Astrocyte of the spinal cord (primary cell): ENCODE measurements around the gene CDC42SE2.
"Not testable (repeated sequence)": the region's sequence is repeated elsewhere in the genome, so short reads cannot be mapped to it uniquely, and the experiment has no call there.

Experiments
- DNase-seq: peaks from one replicate; pipeline ENCODE4 v3.0.0; 2011; ENCODE audit warnings: low read depth, low spot score
- H3K4me3 ChIP-seq: 2 replicates; pipeline ENCODE4 v1.5.1; 2011; ENCODE audit warnings: low read depth, mild to moderate bottlenecking, low read length, moderate library complexity
- in situ Hi-C: cut with HindIII; loops from 2 replicates; pipeline ENCODE4 v1.10.0; 2017; ENCODE audit warnings: low sequenced_read_pairs
- TF ChIP-seq, protein P1 (sequence below): IDR thresholded peaks from 2 replicates; pipeline ENCODE4 v1.5.1; 2012; ENCODE audit warnings: low read depth, mild to moderate bottlenecking, low read length, inconsistent platforms

CDC42SE2 gene

DNA sequence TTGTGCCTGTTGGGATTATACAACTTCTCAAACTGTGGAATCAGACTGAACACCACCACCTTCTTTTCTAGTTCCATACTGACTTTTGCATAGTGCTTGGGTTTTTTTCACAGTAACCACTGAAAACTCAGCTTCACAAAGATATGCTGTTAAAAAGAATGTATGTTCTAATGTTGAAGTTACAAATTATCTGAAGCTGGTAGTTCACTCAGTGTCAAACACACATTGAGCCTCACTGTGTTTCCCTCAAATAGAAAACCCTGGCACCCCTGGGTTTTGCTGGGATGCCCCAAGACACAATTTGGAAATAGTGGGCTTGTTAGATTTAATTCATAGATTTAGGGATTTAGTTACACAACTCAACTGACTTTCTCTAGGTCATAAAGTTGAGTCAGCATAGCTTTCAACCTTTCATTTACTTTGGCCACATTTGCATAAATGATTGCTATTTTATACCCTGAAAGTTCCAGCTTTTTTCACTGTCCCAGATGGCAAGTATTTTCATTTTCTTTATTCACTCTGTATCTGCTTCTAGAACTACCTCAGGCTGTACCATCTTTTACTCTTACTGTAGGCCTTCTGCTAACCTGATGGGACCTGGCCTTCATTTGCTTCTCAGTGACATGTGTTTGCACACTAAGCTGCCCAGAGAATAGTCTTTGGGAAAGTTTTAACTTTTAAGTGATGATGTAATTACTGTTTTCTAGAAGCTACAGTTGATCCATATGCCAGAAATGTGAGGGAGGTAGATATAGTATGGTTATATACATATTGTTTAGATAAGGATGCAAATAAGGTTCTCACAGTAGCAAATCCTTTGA lies 115.1 kb downstream of the CDC42SE2 start:
- in situ Hi-C loops, result no loop called here
- no peak overlapping the region for H3K4me3 ChIP-seq
- DNase-seq, result peak; percentile 31
- TF ChIP-seq, protein P1, sequence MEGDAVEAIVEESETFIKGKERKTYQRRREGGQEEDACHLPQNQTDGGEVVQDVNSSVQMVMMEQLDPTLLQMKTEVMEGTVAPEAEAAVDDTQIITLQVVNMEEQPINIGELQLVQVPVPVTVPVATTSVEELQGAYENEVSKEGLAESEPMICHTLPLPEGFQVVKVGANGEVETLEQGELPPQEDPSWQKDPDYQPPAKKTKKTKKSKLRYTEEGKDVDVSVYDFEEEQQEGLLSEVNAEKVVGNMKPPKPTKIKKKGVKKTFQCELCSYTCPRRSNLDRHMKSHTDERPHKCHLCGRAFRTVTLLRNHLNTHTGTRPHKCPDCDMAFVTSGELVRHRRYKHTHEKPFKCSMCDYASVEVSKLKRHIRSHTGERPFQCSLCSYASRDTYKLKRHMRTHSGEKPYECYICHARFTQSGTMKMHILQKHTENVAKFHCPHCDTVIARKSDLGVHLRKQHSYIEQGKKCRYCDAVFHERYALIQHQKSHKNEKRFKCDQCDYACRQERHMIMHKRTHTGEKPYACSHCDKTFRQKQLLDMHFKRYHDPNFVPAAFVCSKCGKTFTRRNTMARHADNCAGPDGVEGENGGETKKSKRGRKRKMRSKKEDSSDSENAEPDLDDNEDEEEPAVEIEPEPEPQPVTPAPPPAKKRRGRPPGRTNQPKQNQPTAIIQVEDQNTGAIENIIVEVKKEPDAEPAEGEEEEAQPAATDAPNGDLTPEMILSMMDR, result no peak

DNA sequence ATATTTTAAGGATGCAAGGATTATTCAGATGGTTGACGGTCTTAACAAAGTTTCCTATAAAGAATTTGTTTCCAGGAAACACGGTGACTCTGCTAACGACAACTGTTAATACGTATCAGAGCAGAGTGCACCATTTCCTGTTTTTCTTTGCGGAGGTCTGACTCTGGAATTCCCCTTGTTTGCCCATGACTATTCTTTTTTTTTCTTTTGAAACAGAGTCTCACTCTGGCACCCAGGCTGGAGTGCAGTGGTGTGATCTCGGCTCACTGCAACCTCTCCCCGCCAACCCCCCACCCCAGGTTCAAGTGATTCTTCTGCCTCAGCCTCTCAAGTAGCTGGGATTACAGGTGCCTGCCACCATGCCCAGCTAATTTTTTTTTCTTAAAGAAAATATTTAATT lies 115.9 kb downstream of the CDC42SE2 start:
- TF ChIP-seq, protein P1, result no peak
- H3K4me3 ChIP-seq, result no peak overlapping the region

DNA sequence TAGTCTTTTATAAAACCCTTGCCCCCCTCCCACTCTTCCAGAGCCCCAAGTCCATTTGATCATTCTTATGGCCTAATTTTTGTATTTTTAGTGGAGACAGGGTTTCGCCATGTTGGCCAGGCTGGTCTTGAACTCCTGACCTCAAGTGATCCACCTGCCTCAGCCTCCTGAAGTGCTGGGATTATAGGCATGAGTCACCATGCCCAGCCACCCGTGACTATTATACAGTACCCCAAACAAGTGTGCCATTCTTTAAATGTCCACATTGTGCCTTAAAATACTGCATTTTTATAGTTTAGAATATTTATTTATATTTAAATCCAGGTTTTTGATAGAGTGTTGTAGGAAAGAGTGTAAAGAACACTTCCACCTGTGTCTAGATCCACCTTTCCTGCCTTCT lies 116.4 kb downstream of the CDC42SE2 start:
- H3K4me3 ChIP-seq, DNase-seq, in situ Hi-C loops: not testable (repeated sequence)

More for the DNA sequence above, 115.9 kb downstream of the CDC42SE2 start:
- peak; percentile 75 for DNase-seq
- in situ Hi-C loops, result no loop called here

DNA sequence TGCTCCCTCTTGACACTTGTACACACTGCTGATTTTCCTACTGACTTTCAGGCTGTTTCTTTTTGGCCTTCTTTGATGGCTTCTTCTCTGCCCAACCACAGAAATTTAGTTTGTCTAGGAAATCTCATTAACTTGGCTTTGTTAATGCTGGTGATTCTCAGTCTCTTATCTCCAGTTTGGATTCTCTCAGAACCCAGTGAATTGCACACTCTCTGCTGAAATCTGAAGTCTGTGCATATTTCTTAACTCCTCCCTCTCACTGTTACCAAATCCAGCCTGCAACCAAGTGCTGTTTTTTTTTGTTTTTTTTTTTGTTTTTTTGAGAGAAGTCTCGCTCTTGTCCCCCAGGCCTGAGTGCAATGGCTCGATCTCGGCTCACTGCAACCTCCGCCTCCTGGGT lies 117.2 kb downstream of the CDC42SE2 start:
- in situ Hi-C loops, result no loop called here
- no peak for DNase-seq
- TF ChIP-seq, protein P1, result no peak
- no peak overlapping the region for H3K4me3 ChIP-seq

DNA sequence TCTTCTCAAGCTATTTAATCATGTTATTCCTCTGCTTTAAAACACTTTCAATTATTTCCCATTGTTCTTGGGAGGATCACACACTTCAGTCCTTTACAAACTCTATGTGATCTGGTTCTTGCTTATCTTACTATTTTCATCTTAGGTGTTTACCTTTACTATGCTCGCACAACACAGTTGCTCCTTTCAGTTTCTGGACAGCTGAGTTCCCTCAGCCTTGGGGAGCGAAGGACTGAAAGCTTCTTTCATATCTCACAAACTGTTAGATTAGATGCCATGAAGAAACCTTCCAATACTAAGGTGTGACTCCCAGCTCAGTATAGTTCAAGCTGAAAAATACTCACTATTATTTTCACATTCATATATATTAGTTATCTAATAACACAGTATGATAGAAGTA lies 117.9 kb downstream of the CDC42SE2 start:
- DNase-seq, result no peak
- TF ChIP-seq, protein P1, result no peak

DNA sequence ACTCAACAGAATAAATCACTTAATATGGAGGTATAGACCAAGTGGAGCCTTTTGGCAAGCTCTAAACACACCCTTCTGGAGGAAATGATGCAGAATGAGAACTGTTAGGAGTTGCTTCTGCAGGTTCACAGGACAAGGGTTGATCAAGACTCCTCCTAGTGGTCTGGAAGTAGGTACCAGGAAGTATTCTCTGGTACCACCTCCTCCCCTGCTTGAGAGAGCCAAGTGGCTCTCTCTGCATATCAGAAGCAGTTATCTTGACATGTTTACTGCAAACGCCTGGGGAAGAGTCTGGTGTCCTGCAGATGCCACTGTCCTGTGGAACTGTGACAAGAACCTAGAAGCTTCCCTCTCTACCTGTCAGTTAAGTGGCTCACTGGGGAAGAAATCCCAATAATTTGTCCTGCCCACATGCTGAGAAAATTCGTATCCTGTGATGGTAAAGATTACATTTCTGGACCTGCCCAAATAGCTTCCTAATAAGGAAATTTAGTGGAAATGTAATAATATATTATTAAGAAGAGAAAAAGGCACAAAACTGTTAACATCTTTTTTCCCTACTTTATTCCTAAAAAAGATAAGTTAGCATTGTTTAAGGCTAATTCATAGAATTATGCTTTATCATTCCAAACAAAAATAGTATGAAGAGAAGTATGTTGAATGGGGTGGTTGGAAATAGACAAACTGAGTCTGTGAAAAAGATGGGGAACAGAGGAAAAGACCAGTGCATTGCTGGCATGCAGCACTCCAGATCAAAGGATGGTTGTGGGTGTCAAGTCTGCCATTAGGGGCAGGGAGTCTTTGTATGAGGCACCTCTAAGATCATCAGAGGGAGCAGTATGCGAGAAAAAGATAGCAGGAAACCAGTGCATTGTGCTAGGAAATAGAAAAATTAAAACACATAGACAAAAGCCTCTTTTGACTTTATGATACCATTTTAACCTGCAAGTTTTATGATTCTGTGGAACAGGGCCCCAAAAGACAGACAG lies 118.8 kb downstream of the CDC42SE2 start:
- DNase-seq, result peak; percentile 44
- TF ChIP-seq, protein P1, result peak; percentile 54
- in situ Hi-C loops, result no loop called here
- no peak overlapping the region for H3K4me3 ChIP-seq

More for the DNA sequence above, 117.9 kb downstream of the CDC42SE2 start:
- in situ Hi-C loops, result no loop called here
- H3K4me3 ChIP-seq, result no peak overlapping the region
